Measurements from ENCODE around the gene C16orf89.

The C16orf89 gene

DNA sequence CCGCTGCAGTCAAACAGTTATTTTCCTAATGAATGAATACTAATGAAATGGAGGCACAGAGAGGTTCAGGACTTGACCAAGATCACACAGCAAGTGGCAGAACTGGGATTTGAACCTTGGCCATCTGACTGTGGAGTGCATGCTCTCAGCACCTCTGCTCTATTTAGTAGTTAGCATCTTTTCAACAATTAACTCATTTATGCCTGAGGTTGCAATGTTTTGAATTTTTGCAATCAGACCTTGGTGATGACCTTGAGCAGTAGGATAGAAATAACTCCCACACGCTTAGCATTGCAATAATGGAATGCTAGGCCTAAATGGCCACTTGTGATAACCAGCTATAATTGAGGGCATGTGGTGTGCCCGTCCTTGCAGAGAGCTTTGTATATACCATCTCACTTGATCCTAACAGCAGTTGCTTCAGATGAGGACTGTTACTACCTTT, 63.0 kb downstream of the C16orf89 start:
- no peak for DNase-seq

DNA sequence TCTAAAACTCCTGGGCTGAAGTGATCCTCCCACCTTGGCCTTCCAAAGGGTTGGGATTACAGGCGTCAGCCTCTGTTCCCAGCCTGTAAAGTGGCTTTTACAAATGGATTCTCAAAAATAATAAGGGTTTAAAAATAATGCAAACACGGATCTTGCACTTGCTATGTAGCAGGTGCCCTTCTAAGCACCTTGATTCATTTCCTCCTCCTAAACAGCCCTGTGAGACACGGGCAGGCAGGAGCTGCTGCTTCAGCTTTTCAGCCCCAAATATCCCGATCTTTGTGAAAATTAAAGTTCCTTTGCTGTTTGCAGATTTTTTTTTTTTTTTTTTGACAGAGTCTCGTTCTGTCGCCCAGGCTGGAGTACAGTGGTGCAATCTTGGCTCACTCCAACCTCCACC, 63.8 kb downstream of the C16orf89 start:
- no peak for DNase-seq

DNA sequence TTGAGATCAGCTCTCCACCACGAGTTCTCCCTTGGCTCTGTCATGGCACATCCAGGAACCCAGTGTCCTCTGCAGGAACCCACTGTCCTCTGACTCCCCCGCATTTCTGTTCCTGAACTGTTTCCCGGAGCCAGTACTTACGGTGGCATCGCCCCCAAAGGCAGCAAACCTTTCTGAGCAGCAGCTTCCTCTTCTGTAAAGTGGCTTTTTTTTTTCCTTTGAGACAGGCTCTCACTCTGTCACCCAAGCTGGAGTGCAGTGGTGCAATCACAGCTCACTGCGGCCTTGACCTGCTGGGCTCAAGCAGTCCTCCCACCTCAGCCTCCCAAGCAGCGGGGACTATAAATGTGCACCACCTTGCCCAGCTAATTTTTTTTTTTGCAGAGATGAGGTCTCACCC, 64.2 kb downstream of the C16orf89 start:
- no peak for DNase-seq

DNA sequence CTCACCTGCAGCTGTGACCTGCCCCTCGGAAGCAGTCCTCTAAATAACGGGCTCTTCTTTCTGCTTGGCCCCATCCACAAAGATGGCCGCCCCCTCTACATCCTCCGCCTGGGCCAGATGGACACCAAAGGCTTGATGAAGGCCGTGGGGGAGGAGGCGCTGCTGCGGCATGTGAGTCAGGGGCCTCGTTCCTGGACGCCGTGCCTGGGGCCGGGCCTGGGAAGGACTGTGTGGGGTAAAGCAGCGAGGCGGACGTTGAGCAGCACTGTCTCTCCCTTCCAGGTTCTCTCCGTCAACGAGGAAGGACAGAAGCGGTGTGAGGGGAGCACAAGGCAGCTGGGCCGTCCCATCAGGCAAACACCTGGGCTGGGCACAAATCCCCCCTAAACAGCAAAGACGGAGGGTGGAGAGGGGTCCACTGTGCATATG, 65.2 kb downstream of the C16orf89 start:
- DNase-seq = no peak

DNA sequence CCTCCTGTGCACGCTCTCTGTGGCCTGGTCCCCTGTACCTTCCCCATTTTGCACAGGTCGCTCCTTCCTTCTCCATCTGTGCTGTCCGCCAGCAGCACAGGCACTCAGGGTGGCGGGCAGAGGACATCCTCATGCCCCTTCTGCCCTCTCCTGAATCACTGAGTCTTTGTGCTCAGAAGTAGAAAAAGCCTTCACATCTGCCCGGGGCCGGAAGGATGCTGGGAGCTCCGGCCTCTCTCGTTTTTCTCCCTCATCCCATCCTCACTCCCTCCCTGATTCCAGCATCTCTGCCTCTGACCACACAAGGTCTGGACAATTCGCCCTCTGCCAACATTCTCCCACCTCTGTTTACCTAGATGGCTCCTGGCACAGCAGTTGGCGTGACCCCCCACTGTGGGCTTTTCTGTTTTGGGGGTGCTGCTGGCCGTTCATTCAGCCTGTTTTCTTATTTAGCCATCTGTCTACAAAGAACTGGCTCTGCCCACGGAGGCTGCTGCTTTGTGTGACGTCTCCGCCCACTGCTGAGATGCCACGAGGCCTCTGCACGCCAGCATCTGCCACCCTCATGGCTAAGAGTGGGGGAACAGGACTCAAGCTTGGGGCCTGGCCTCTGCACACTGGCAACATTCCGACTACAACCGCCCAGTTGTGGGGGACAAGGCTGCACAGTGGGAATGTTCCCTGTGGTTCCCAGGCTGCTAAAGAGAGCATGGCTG, 70.9 kb downstream of the C16orf89 start:
- DNase-seq = no peak
